Sigmoid colon (tissue), 4 donors: ENCODE measurements around the gene DZIP1.

Source experiments
- CTCF ChIP-seq, 4 experiments: fragments of 450-650 bp in 3 of 4; fragments of 200-600 bp in 1 of 4; IDR thresholded peaks; one replicate each; pipeline ENCODE4 v1.5.1; 2016 to 2019; ENCODE audit warnings: antibody characterized with exemption in 4 of 4, mild to moderate bottlenecking in 3 of 4, moderate library complexity in 2 of 4
- EP300 ChIP-seq, 4 donors: sonication (generic); formaldehyde crosslinking; IDR thresholded peaks; one replicate each; pipeline ENCODE4 v1.6.1; 2017; ENCODE audit warnings: antibody characterized with exemption in 4 of 4
- POLR2A ChIP-seq, 2 donors: fragments of 450-650 bp; IDR thresholded peaks; one replicate each; pipeline ENCODE4 v1.6.1; 2016; ENCODE audit warnings: antibody characterized with exemption in 2 of 2, mild to moderate bottlenecking in 2 of 2, moderate library complexity in 2 of 2
- POLR2AphosphoS5 ChIP-seq, 4 donors: sonication (generic); formaldehyde crosslinking; IDR thresholded peaks; one replicate each; pipeline ENCODE4 v1.6.1; 2017; ENCODE audit warnings: antibody characterized with exemption in 4 of 4

- TF ChIP-seq CTCF (IDR thresholded peaks at IDR 0.05) (no peak), POLR2A (IDR thresholded peaks at IDR 0.05) (no peak), POLR2AphosphoS5 (IDR thresholded peaks at IDR 0.05) (no peak), EP300 (IDR thresholded peaks at IDR 0.05) (no peak)
Measured at GRCh38 chr13:95629071-95629470, 15.4 kb downstream of the DZIP1 start.
